Renal cortex interstitium (tissue), 11 donors: Measurements from ENCODE around the gene CCDC69. TPM values are rescaled to one million over a fixed set of nuclear protein-coding genes. Genes with fewer than 3 reads are reported as not detected.

Source experiments
- DNase-seq, 11 donors: peaks; one replicate each; pipeline ENCODE4 v3.0.0-alpha.2; 2013; ENCODE audit warnings: low read depth in 9 of 11, low spot score in 4 of 11; ENCODE audit errors: extremely low read depth in 1 of 11
- polyA plus RNA-seq, 3 donors: library from polyadenylated mRNA; unstranded; fragments of 120-200 nt; gene quantifications; one replicate each; pipeline ENCODE4 v1.2.1, GENCODE V29; 2013; ENCODE audit not compliant: insufficient read length in 3 of 3

CCDC69 gene
- polyA plus RNA-seq, 3 donors: 3.9 to 5.4 (median 4.5) TPM

DNA sequence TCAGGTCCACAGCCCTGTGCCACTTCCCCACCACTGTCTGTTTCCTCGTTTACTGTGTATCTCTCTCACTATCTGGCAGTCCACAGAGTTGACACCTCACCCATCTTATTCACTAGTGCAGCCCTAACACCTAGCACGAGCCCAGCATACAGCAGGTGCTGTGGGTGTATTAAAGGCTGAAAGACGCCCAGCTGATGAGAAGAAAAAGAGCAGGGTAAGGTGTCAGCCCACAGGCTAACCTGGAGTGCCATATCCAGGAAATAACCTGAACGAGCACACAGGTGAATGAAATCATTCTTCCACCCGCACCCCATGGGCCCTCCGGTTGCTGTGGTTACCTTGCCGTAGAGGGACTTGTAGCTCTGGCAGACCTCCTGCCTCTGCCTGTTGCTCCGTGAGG is 84.9 kb downstream of the CCDC69 start:
- DNase-seq: no peak

DNA sequence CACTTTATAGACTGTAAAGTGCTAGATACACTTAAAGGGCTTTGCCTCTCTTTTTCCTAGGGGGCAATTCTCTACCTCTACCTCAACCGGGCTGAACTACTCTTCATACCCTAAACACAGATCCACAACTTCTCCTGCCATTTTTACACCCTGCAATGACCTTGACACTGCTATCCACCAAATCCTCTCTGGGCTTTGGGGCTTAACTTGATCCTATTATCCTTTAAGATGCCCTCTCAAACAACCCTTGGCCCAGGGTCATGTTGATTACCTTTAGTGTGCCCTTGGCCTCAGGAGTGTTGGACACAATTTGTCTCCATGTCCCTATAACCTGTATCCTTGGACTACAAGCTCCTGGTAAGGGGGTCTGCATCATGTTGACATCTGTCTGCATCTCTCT is 85.8 kb downstream of the CCDC69 start:
- no peak for DNase-seq

DNA sequence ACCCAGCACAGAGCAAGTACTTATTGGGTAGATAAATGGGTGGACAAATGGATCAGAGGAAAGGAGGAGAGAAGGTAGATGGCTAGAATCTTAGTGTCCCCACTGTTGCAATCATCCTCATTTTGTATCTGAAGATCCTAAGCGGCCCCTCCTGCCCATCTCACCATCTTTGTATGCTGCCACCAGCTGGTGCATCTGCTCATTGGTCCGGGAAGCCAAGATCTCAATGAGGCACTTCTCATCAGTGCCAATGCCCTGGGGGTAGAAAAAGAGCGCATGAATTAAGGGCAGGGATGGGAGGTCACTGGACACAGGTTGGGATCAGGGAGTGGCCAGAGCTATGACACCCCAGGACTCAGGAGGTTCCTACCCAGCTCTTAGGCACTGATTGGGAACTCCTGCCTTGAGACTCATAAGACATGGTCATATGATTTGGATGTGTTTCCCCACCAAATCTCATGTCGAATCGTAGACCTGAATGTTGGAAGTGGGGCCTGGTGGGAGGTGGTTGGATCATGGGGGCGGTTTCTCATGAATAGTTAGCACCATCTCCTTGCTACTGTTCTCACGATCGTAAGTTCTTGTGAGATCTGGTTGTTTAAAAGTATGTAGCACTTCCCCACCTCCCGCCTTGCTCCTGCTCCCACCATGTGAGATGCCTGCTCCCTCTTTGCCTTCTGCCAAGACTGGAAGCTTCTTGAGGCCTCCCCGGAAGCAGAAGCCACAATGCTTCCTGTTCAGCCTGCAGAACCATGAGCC is 86.6 kb downstream of the CCDC69 start:
- no peak for DNase-seq

DNA sequence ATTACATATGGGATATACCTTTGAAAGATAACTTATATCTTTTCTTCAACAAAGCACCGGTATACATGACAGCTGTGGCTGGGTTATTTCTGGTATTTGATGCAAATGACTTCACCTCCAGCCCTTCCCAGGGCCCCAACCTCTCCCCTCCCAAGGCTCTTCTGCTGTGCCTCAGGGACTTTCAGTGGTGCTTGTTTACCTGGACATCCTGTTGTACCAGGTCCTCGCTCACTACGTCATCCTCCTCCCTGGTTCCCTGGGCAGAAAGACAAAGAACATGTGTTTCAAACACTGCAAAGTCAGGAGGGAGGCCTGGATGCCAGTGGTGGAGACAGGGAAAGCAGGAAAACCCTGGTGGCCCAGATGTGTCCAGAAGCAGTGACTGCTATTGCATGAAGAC is 89.7 kb downstream of the CCDC69 start:
- no peak for DNase-seq

DNA sequence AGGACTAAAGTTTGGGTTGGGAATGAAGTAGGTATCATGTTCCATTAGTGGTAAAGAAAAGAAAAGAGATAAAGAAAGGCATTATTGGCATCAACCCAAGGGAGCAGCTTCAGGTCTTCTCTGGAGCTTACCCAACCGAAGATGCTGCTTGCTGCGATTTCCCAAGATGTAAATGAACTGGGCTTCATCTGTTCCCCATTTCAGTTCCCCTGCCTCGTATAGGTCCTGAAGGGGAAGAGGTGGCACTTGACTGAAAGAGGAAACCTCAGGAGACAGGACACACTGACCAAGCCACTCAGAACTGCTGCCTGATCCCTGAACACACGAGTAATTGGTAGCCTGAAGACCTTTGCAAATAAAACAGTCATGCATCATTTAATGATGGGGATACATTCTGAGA is 90.9 kb downstream of the CCDC69 start:
- no peak for DNase-seq

Other genes starting within 250 kb of the CCDC69 start
- gene GPX3, start 203.5 kb downstream of the CCDC69 start, polyA plus RNA-seq: 1,000 to 10,000 TPM in 2 of 3 donors, 100 to 1,000 TPM in 1; 891 to 1,420 (median 1,194) TPM
- 10 to 100 TPM; 63.0 to 88.2 (median 78.3) TPM for gene TNIP1, start 143.1 kb downstream of the CCDC69 start, polyA plus RNA-seq
- 100 to 1,000 TPM; 121 to 159 (median 141) TPM for gene ANXA6, start 66.3 kb downstream of the CCDC69 start, polyA plus RNA-seq
- 10 to 100 TPM; 28.2 to 32.5 (median 28.6) TPM for gene GM2A, start 29.1 kb upstream of the CCDC69 start, polyA plus RNA-seq
- gene SLC36A3, start 79.7 kb upstream of the CCDC69 start, polyA plus RNA-seq: not detected
- gene SLC36A2, start 123.5 kb upstream of the CCDC69 start, polyA plus RNA-seq: 10 to 100 TPM in 1 of 3 donors, 1 to 10 TPM in 2; 7.8 to 13.1 (median 8.9) TPM
- 10 to 100 TPM in 1 of 3 donors, 1 to 10 TPM in 2; 7.8 to 10.1 (median 9.0) TPM for gene SLC36A1, start 223.5 kb upstream of the CCDC69 start, polyA plus RNA-seq